Thoracic aorta (tissue), 2 donors: ENCODE data around the gene PTPN1. TPM values are rescaled to one million over a fixed set of nuclear protein-coding genes. Genes with fewer than 3 reads are reported as not detected.

Experiments used
- ATAC-seq: fragments of 150-250 bp; one replicate; pipeline ENCODE4 v1.8.0; 2017; ENCODE audit warnings: low read depth; ENCODE audit not compliant: insufficient number of reproducible peaks, low FRiP score
- DNase-seq: peaks from one replicate; pipeline ENCODE4 v3.0.0-alpha.2; 2020; ENCODE audit warnings: low spot score
- H3K27ac ChIP-seq, 2 donors: fragments of 200-600 bp; sonication (generic); 1 replicate in 1 of 2; 2 replicates in 1 of 2; pipeline ENCODE4 v1.5.1; 2016; ENCODE audit warnings: mild to moderate bottlenecking in 2 of 2, moderate library complexity in 2 of 2
- H3K27me3 ChIP-seq: fragments of 200-600 bp; sonication (generic); replicated peaks from 2 replicates; pipeline ENCODE4 v1.6.0; 2016; ENCODE audit warnings: mild to moderate bottlenecking; ENCODE audit not compliant: insufficient read depth
- H3K36me3 ChIP-seq: fragments of 200-600 bp; sonication (generic); one replicate; pipeline ENCODE4 v1.5.1; 2016
- H3K4me1 ChIP-seq, 2 donors: fragments of 200-600 bp; sonication (generic); 1 replicate in 1 of 2; 2 replicates in 1 of 2; pipeline versions ENCODE4 v1.5.1 to v1.6.0; 2016; ENCODE audit warnings: low read depth in 2 of 2, mild to moderate bottlenecking in 1 of 2; ENCODE audit not compliant: control insufficient read depth in 1 of 2
- H3K4me3 ChIP-seq: fragments of 200-600 bp; sonication (generic); 2 replicates; pipeline ENCODE4 v1.5.1; 2016; ENCODE audit warnings: mild to moderate bottlenecking
- H3K9me3 ChIP-seq: fragments of 200-600 bp; sonication (generic); 2 replicates; pipeline ENCODE4 v1.5.1; 2016
- CTCF ChIP-seq: fragments of 200-600 bp; sonication (generic); IDR thresholded peaks from one replicate; pipeline ENCODE4 v1.5.1; 2019; ENCODE audit warnings: antibody characterized with exemption
- total RNA-seq, 2 donors: library from RNA; depleted of rRNA; stranded (reverse); fragments of >200 nt; gene quantifications; one replicate each; pipeline versions ENCODE4 v1.1.0 to v1.2.3, GENCODE V29; 2016

The PTPN1 gene
- total RNA-seq, 2 donors from 2014 or later = 32.5 to 68.9 TPM

DNA sequence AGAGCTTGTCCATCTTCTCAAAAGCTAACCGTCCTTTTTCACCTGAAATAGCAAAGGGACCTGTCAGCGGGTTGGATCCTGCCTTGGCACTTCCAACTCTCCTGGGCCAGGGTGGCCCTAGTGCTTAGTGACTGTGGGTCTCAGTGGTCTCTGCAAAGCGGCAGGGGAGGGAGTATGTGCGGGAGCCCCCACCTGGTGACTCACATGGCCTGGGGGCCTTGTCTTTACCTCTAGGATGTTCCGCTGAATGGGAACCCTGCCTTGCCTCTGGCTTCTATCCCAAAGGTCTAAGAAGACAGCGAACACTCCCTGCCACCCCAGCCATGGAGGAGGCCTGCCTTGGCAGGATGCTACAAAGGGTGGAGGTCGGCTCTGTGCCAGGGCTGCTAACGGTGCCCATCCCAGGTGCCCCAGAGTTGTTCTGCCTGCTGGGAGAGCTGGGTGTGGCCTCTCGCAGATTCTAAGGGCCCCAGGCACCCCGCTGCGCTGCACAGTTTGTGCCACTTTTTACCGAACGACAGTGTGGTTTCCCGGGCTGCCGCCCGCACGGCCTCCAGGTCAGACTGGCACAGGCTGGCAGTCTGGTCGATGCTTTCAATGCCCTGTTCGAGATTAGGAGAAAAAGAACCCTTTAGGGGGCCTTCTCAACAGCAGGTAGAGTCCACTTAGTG, 77.2 kb downstream of the PTPN1 start:
- TF ChIP-seq CTCF = no peak
- Histone ChIP-seq H3K27ac (no peak overlapping the region), H3K4me3 (no peak overlapping the region), H3K4me1 (peaks cover 0 to 12% of the 10 kb centered on the region in 2 donors), H3K9me3 (no peaks in the 10 kb centered on the region), H3K27me3 (no peaks in the 10 kb centered on the region), H3K36me3 (peaks cover 27% of the 10 kb centered on the region)
- DNase-seq (no peak), ATAC-seq (no peak)

GRCh38 chr20:50588034-50588736, 78.0 kb downstream of the PTPN1 start:
- no peaks in the 10 kb centered on the region for H3K9me3 ChIP-seq
- TF ChIP-seq CTCF = peak; percentile 82
- H3K36me3 ChIP-seq = peaks cover 20% of the 10 kb centered on the region
- H3K27me3 ChIP-seq = no peaks in the 10 kb centered on the region
- no peak overlapping the region for H3K27ac ChIP-seq
- no peak overlapping the region for H3K4me3 ChIP-seq
- ATAC-seq (no peak), DNase-seq (no peak)
- H3K4me1 ChIP-seq = peaks cover 0 to 15% of the 10 kb centered on the region in 2 donors

DNA sequence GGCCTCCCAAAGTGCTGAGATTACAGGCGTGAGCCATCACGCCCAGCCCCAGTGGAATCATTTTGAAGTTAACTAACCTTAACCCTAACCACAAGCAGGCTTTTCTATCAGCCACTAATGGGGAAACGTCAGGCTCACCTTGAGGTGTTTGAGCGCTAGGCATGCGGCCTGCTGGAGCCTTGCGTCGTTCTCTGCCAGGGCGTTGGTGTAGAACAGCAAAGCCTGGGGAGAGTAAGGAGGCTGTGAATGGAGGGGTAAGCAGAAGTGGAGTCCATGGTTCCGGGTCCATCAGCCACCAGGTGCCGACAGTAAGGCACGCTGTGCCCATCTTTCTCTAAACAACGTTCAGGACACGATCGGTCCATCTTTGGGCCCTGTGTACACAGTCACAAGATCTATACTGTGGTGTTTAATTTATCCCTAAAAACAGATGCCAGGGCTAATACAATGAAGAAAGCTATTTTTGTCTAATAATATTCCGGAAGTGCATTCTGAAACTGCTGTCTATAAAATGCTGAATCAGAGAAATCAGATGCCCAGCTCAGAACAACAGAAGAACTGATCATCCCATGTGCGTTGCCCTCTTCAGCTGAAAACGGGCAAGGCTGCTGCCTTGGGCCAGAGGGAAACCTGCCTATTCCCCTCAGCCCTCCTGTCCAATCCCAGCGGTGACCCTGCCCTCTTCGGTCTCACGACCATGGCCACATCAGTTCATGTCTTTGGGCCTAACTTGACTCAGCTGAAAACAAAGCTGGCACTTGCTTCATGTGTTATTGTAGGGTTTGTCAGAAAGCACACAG, 79.6 kb downstream of the PTPN1 start:
- H3K36me3 ChIP-seq = peaks cover 16% of the 10 kb centered on the region
- H3K27ac ChIP-seq = no peak overlapping the region
- no peak for DNase-seq
- no peak overlapping the region for H3K4me3 ChIP-seq
- no peak for TF ChIP-seq CTCF
- peaks cover 0 to 15% of the 10 kb centered on the region in 2 donors for H3K4me1 ChIP-seq
- no peaks in the 10 kb centered on the region for H3K27me3 ChIP-seq
- no peaks in the 10 kb centered on the region for H3K9me3 ChIP-seq
- no peak for ATAC-seq

GRCh38 chr20:50590348-50590664, 80.1 kb downstream of the PTPN1 start:
- Histone ChIP-seq H3K27me3 (no peaks in the 10 kb centered on the region), H3K27ac (no peak overlapping the region), H3K4me3 (no peak overlapping the region), H3K36me3 (peaks cover 14% of the 10 kb centered on the region), H3K9me3 (no peaks in the 10 kb centered on the region), H3K4me1 (peaks cover 0 to 15% of the 10 kb centered on the region in 2 donors)
- no peak for DNase-seq
- no peak for TF ChIP-seq CTCF
- no peak for ATAC-seq

- H3K36me3 ChIP-seq = peaks cover 5% of the 10 kb centered on the region
- no peaks in the 10 kb centered on the region for H3K27me3 ChIP-seq
- H3K9me3 ChIP-seq = no peaks in the 10 kb centered on the region
- ATAC-seq (no peak), DNase-seq (no peak)
- no peak overlapping the region for H3K4me3 ChIP-seq
- no peak for TF ChIP-seq CTCF
- peaks cover 0 to 15% of the 10 kb centered on the region in 2 donors for H3K4me1 ChIP-seq
- H3K27ac ChIP-seq = no peak overlapping the region
Observed at GRCh38 chr20:50591233-50591852, 81.2 kb downstream of the PTPN1 start.
